GM06990 (cell line): ENCODE results near the gene PPP1R12A.

Experiments used
- DNase-seq: peaks from one replicate; pipeline ENCODE4 v3.0.0-alpha.2; 2011; ENCODE audit not compliant: insufficient read length; ENCODE audit errors: extremely low read depth
- H3K27me3 ChIP-seq: replicated peaks from 2 replicates; pipeline ENCODE4 v1.6.0; 2011; ENCODE audit warnings: low read length; ENCODE audit not compliant: control insufficient read depth, insufficient read depth
- H3K36me3 ChIP-seq: 2 replicates; pipeline ENCODE4 v1.5.1; 2011; ENCODE audit warnings: low read length; ENCODE audit not compliant: control insufficient read depth, insufficient read depth
- H3K4me3 ChIP-seq: replicated peaks from 2 replicates; pipeline ENCODE4 v1.5.1; 2011; ENCODE audit warnings: low read depth, mild to moderate bottlenecking, control low read depth, low read length
- CTCF ChIP-seq: IDR thresholded peaks from 2 replicates; pipeline ENCODE4 v1.5.1; 2011; ENCODE audit warnings: low read length, control low read depth, mild to moderate bottlenecking, inconsistent platforms; ENCODE audit not compliant: insufficient read depth, poor library complexity, severe bottlenecking

PPP1R12A gene

GRCh38 chr12:79900199-79900598, 34.7 kb downstream of the PPP1R12A start:
- no peak overlapping the region for H3K4me3 ChIP-seq
- no peak for DNase-seq
- no peaks in the 10 kb centered on the region for H3K36me3 ChIP-seq
- H3K27me3 ChIP-seq = no peaks in the 10 kb centered on the region
- TF ChIP-seq CTCF = no peak

GRCh38 chr12:79897617-79898016, 37.3 kb downstream of the PPP1R12A start:
- Histone ChIP-seq H3K4me3 (no peak overlapping the region), H3K36me3 (no peaks in the 10 kb centered on the region), H3K27me3 (no peaks in the 10 kb centered on the region)
- no peak for TF ChIP-seq CTCF
- no peak for DNase-seq

- Histone ChIP-seq H3K4me3 (no peak overlapping the region), H3K36me3 (no peaks in the 10 kb centered on the region; the same call in 1 of the 2 replicates), H3K27me3 (no peaks in the 10 kb centered on the region)
- DNase-seq = no peak
- no peak for TF ChIP-seq CTCF
Observed at GRCh38 chr12:79895804-79896203, 39.1 kb downstream of the PPP1R12A start.

GRCh38 chr12:79895071-79895470, 39.8 kb downstream of the PPP1R12A start:
- Histone ChIP-seq H3K36me3 (no peaks in the 10 kb centered on the region; the same call in 1 of the 2 replicates), H3K27me3 (no peaks in the 10 kb centered on the region), H3K4me3 (no peak overlapping the region)
- DNase-seq = no peak
- TF ChIP-seq CTCF = no peak

- H3K27me3 ChIP-seq = no peaks in the 10 kb centered on the region
- no peak overlapping the region for H3K4me3 ChIP-seq
- H3K36me3 ChIP-seq = no peaks in the 10 kb centered on the region; the same call in 1 of the 2 replicates
- DNase-seq = no peak
- no peak for TF ChIP-seq CTCF
Observed at GRCh38 chr12:79891506-79892162, 43.3 kb downstream of the PPP1R12A start.

- no peaks in the 10 kb centered on the region; the same call in 1 of the 2 replicates for H3K36me3 ChIP-seq
- DNase-seq = no peak
- TF ChIP-seq CTCF = no peak
- H3K27me3 ChIP-seq = no peaks in the 10 kb centered on the region
- H3K4me3 ChIP-seq = no peak overlapping the region
Observed at GRCh38 chr12:79887890-79888289, 47.0 kb downstream of the PPP1R12A start.
